HG03175 (cell line): ENCODE data around the gene STAC3.

Experiments used
- ATAC-seq: cut with Tn5 transposase; IDR thresholded peaks from one replicate; pipeline ENCODE4 v1.9.1; 2021; ENCODE audit warnings: mild to moderate bottlenecking, moderate library complexity; ENCODE audit not compliant: unreplicated experiment

Gene STAC3

DNA sequence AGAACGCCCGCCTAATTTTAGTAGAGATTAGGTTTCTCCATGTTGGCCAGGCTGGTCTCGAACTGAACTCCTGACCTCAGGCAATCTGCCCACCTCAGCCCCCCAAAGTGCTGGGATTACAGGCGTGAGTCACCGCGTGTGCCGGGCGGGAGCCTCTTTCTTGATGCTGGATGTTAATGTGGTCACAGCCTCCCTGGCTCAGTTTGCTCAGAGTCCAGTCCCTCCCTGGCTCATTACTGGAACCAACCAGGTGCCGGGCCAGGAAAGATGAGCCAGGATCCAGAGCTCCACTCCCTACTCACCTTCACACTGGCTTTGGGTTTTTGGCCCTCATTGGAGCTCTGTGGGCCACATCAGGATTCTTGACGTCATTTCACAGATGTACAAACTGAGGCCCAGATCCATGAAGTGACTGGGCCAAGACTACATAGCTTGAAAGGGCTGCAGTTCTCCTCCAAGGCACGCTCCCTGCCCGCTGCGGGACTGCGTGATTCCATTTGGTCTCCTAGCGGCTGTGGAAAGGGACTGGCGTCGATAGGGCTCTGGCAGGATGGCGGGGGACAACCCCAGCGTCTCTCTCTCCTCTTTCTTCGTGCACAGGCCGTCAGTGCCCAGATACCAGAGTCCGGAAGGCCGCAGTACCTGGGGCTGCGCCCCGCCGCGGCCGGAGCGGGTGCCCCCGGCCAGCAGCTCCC is 26.6 kb downstream of the STAC3 start:
- no peak for ATAC-seq

DNA sequence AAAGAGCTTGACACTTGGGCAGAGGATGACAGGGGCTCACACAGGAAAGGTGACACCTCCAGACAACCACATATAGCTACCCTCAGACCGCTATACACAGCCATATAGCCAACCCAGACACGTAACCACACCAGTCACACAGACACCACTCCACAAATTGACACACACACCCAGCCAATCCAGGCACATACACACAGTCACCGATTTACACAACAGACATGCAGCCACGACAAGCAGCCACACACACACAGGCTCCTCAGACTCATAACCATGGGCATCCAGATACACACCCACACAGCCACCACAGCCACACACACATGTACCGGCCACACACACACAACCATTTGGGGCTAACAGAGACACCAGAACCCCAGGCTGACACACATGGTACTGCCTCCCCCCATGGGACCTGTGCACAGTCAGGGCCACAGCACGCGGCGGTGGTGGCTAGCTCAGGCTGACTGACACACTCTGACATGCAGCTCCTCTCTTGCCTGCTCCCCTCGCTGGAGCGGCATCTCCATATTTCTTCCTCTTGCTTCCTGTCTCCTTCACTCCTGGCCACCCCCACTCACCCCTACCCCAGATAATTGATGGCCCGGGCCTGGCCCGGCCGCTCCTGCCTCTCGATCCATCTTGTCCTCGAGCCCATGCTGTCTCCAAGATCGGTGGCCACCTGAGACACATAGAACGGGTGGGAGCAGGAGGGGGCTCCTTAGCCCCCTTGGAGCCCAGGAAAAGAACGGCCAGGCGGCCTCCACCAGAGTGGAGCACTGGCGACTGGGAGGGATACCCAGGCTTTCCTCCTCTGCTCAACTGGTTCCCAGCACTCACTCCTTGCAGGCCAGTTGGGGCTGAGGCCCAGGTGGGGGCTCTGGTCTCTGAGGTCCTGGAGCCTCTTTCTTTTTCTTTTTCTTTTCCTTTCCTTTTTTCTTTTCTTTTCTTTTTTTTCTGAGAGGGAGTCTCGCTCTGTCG is 27.5 kb downstream of the STAC3 start:
- ATAC-seq: no peak

DNA sequence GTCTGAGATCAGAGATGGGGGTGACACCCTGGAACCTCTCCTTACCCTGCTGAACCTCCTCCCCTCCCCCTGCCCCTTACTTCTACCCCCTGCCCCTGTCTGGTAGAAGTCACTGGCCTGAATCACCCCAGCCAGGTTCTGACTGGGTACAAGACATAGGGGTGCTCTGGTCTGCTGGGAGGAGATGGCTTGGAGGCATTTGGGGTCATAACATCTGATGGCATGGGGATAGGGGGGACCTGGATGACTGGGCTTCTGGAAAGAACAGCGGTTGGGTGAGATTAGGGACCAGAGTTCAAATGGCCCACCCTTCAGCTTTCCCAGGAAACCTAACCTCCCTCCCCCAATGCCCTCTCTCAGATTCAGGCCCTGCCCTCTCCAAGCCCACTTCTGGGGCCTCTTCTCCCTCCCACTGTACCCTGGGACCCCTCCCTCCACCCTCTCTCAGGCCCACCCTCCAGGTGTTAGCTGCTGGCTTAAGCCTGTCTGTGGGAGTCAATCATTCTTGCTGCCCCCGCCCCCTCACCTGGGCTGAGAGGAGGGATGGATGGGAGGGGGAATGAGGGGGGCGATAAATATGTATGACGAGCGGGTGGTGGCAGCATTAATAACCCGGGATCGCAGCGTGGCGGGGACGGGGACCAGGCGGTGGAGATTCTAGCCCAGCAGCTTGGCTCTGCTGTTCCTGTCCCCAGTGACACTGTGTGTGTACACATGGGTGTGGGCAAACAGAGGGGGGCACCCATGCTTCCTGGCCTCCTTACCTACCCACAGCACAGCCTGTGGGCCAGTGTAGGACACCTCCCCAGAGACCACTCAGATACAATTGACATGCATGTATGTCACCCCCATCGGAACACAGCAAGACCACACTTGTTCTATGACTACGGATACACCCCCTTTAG is 28.4 kb downstream of the STAC3 start:
- no peak for ATAC-seq

DNA sequence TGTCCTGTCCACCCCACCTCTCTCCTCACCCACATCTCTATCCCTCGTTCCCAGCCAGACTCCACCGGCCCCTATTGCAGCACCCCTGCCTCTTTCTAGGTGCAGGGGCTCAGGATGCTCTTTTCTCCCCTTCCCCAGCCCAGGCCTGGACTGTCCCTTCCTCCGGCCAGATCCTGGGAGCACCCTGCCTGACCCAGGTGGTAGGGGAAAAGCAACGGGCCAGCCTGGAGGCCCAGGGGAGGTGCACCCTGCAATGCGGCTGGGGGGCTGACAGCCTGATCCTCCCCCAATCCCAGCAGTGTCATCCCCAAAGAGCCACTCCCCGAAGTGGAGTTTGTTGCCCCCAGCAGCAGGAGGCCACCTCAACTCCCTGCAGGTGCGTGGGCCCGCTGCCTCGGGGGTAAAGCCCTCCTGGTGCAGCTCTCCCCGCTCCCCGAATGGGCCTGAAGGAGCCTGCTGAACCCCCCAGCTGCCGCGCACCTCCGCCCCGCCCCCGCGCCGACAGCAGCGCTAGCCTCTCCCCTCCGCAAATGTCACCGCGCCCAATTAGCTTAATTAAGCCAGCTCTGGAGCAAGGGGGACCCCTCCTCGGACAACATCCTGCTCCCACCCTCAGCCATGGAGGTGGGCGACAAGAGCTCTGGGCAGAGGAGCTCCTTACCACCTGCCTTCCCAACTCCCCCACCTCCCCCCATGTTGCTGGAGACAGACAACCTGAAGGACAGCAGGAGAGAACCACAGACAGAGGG is 29.6 kb downstream of the STAC3 start:
- ATAC-seq: no peak

DNA sequence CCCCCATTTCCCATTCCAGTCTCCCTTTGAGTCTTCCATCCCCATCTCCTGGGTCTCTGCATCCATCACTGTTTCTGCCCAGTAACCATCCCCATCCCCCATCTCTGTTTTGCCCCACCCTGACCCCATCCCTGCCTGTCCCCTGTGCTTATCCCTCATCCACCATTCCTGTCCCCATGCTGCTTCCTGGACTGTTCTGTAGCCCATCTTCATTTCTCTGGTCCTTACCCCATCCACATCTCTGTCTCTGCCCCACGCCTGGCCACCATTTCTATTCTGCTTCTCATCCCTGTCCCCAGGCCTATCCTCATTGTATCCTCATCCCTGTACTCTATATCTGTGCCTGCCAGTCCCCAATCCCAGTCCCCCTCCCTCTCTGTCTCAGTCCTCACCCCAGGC is 30.2 kb downstream of the STAC3 start:
- ATAC-seq: no peak

DNA sequence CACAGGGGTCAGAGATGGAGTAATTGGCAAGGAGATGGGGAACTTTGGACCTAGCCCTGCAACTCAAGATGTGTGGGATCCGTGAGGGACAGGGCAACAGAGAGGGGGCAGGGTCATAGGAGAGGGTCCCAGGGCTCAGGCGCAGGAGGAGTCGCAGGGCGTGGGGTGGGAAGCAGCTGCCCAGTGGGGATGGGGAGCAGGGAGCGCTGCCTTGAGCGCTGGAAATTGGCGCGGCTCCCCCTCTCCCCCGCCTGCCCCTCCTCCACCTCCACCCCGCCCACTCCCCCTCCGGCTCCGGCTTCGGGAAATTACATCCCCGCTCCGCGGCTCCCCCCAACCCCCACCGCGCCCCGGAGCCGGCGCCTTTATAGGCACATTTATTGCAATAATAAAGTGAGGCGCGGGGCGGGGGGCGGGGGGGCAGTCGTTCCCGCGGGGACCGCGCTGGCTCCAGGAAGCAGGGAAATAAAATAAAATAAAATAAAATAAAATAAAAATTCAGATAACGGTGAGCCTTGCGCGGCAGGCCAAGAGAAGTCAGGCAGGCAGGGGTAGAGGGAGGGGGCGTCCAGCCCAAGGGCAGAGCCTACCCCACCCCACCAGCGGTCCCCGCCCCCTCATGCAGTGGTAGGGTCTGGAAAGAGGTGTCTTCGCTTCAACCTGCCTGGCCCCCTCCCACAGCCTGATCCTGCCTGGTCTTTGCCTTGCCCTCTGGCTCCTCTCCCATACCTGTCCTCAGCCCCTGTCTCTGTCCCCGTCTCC is 30.8 kb downstream of the STAC3 start:
- ATAC-seq: no peak

DNA sequence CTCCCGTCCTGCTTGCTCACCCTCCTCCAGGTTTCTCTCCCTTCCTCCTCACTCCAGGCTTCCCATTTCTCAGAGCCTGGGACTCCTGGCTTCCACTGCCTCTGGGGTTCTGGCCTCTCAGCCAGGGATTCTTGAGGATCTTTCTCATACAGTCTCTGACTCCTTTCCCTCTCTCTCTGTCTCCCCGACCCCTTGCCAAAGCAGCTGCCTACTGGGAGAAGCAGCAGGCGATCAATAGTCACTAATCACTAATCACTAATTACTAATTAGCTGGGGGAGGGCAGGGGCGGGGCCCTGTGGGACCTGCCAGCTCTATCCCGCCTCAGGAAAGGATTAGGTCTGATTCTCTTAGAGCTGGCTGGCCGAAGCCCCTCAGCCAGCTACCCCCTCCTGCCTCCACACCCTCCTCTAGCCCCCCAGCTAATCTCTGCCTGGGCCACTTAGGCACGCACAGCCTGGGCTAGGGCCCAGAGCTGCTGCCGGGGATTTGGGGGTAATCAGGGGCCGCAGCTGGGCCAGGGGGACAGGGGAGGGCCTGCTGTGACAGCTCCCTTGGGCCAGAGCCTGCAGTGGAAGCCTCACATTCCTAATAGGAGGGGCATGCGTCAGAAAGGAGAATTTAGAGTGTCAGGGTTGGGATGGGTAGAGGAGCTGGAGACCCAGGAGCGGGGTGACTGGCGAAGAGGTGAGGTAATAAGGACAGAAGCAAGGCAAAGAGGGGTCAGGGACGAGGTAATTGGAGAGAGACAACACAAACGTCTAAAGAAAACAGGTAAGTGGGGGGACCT is 31.6 kb downstream of the STAC3 start:
- no peak for ATAC-seq

DNA sequence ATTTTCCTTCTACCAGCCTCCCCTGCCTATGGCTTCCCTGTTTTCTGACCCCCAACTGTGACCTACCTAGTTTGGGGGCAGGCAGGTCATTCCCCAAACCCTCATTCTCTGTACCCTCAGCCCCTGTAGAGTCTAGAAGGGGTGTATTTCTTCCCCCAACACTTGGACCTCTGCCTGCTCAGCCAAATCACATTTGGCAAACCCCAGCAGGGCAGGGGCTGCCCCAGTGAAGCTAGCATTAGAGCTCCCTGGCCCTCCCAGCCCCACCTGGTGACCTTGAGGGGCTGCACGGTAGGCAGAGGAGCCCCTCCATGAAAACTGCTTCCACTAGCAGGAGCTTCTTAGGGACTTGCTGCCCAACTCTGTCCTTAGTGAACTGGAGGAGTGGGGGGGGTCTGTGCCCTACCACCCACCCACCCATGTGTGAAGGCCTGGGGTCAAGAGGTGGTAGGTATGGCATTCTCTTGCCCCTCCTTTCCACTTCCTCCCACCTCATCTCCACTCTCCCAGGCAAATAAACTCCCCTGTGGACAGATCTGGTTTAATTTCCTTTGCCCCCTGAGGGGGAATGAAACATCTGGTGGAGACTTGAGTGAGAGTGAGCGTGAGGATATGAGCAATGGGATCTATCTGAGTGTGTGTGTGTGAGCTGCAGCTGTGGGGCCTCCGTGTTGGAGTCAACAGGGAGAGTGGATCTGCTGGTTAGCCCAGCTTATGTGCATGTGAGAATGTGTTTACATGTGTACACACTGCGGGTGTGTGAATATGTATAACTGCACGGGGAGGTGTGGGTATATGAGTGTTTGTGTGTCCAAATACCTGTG is 32.7 kb downstream of the STAC3 start:
- ATAC-seq: no peak

DNA sequence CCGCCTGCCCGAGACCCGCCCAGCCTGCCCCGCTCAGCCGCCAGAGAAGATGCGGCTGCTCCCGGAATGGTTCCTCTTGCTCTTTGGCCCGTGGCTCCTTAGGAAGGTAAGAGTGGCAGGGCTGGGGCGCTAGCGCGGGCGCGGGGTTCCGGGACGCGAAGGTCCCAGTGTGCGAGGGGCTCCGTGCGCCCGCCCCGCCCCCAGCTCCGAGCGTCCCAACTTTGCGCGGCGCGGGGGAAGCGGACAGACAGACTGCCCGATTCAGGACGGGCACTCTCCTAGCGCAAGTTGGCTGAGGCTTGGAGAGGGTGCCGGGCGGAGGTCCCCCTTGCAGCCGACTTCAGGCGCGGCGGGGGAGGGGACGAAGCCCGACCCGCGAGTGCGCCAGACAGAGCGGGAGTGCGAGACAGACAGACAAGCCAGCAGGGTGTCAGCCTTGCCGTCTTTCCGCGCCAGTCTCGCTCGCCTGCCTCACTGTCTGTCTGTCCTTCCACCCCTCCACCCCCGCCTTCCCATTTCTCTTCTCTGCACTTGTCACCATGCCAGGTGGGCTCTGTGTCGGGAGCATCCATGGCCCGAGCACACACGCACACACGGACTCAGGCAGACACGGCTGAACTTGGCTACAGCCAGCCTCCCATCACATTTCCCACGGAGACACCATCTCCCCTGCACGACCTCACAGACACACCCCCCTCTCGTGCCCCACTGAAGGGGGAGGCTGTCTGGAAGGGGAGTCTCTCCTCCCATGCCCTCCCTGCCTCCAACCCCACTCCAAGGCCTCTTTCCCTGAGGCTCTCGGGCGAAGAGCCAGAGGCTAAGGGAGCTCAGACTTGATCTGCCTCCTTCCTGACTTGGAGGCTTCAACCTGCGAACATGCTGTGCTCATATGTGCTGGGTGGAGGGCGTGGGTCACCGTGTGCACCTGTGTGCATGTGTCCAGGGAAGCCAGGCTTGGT is 33.8 kb downstream of the STAC3 start:
- no peak for ATAC-seq

DNA sequence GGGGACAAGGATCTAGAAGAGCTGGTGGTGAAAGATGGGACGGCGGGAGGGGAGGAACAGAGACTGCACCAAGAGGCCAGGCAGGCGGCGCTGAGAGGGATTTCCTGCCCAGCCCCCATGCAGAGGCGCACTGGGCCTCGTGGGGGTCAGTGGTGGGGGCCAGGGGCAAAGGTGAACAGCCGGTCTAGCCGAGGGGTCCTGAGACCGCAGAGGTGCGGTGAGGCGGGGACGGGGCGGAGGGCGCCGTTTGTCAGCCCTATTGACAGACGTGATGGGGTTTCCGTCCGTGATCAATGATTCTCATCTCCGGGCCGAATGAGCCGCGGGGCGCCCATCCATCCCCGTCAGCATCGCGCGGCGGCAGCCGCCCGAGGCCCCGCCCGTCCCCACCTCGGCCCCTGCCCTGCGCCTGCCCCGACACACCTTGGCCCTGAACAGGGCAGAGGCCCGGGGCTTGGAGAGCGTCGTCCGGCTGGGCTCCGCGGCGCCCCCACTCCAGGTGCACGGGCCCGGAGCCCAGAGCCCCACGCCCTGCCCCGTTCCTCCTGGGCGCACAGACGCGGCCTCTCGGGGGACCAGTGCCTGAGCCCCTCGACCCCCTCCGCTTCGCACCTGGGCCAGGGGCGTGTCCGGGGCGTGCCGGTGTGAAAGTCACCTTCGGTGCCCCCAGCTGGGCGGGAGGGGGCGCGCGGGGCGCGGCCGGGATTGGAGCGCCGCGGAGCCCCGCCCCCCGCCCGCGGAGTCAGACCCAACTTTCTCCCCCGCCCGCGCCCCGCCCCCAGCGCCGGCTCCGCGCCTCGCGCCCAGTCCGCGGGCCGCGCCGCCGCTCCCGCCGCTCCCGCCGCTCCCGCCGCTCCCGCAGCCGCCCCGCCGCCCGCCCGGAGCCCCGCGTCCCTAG is 34.7 kb downstream of the STAC3 start, which contains the start of gene NXPH4:
Gene NXPH4, plus strand, starts transcription at position 781 of the 898 bp plus-strand sequence. CDS start 176 bp downstream, outside the sequence.
- ATAC-seq: no peak

DNA sequence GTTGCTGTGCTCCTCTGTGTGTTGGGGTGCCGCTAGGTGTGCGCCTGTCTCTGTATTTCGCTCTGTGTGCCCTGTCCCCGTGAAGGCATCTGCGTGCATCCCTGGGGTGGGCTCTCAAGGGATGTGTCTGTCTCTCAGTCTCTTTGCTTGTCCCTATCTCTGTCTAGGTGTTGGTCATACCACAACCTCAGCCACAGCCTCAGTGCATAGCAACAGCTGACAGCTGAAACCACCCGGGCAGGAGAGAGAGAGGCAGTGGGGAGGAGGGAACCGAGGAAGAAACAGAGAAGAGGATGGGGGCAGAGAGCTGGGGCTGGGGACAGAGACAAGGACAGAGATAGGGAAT is 35.3 kb downstream of the STAC3 start:
- peak; percentile 44 for ATAC-seq

DNA sequence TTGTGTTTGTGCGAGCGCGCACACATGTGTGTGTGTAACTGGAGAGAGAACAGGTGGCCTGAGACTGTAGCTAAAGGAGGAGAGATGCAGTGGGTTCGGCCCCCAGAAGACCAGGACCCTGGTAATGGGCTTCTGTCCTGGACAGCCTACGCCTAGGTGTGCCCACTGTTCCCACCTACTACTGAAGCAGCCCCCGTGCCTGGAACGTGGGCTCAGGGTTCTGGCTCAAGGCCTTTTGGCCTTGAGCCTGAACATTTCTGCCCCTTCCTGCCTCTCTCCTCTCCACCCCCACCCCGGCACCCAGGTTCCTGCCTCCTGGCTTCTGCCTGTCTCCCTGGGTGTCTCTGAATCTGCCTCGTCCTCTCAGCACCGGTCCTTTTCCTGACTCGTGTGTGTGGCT is 35.9 kb downstream of the STAC3 start:
- no peak for ATAC-seq

DNA sequence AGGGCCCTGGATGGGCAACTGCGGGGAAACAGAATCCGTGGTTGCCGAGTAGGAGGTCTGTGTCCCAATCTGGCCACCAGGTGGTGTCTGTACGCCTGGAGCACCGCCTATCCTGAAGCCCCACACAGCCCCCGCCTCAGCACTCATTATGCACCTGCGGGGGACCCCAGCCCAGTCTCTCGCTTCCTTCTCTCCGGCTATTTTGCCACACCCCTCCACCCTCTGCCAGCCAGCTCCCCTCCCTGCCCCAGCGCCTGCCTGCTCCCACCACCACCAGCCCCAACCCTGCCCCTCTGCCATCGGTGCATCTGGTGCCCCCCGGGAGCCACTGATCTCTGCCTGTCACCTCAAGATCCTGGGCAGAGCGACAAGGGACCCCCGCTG is 36.6 kb downstream of the STAC3 start:
- ATAC-seq: no peak

DNA sequence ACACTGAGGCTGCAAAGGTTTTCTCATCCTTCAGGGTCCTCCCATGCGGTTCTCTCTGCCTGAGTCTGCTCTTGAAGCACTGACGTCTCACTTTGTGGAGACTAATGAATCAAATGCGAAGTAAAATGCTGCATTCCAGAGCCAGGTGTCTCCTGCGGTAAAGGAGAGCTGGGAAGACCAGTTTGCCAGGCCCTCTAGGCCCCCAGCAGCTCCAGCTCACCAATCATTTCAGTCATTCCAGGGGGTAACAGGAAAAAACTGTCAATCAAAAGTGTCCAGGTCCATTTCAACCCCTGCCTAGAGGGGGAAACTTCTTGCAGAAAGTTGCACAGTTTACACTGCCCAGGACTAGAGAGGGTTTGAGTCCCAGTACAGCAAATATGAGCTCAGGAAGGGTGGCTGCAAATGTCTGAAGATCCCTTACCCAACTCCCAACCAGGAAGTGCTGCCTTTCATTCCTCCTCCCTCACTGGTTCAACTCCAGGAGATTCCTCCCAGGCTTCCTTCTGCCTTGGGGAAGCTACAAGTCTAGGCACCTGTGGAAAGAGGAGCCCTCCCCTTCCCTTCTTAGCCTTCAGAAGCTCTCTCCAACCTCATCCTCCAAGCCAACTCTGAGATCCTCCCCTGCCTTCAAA is 37.1 kb downstream of the STAC3 start:
- no peak for ATAC-seq

DNA sequence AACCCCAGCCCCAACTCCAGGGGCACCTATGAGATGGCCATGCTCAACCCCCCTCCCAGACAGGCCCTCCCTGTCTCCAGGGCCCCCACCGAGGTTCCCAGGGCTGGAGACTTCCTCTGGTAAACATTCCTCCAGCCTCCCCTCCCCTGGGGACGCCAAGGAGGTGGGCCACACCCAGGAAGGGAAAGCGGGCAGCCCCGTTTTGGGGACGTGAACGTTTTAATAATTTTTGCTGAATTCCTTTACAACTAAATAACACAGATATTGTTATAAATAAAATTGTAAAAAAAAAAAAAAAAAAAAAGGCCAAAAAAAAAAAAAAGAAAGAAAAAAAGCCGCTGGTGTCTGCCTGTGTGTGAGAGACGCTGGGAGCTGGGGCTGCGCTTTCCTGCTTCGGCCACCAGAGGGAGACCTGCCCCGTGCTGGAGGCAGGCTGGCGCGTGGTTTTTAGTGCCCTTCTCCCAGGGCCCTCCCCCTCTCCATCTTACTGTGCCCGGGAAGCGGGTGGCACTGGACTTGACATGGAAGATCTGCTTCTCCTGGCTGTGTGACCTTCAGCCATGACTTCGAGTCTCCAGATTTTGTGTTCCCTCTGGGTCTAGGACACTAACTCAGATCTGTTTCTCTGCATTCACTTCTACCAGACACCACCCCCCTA is 37.8 kb downstream of the STAC3 start:
- peak; percentile 43 for ATAC-seq
